ENCODE data around the gene LIN7A.
A peak's percentile ranks its signal among the peaks of the same experiment; 100 is the strongest.

The LIN7A gene

GRCh38 chr12:80937391-80938238 is at the start of gene LIN7A:
TSS of gene LIN7A (minus strand) at chr12:80937934. CDS start at chr12:80937722, 212 bp downstream.
- no peak for DNase-seq

- no peak for DNase-seq
Observed at GRCh38 chr12:80986224-80986623, 48.5 kb upstream of the LIN7A start.

GRCh38 chr12:80979816-80980215 is 42.1 kb upstream of the LIN7A start:
- DNase-seq: no peak

GRCh38 chr12:80979251-80979650 is 41.5 kb upstream of the LIN7A start:
- no peak for DNase-seq

GRCh38 chr12:80977346-80977745 is 39.6 kb upstream of the LIN7A start:
- no peak for DNase-seq

GRCh38 chr12:80968326-80968725 is 30.6 kb upstream of the LIN7A start:
- no peak for DNase-seq

GRCh38 chr12:80967565-80967964 is 29.8 kb upstream of the LIN7A start:
- DNase-seq: no peak

- no peak for DNase-seq
Observed at GRCh38 chr12:80966001-80966400, 28.3 kb upstream of the LIN7A start.

- DNase-seq: no peak
Observed at GRCh38 chr12:80958162-80958561, 20.4 kb upstream of the LIN7A start.

- no peak for DNase-seq
Observed at GRCh38 chr12:80954857-80955520, 17.3 kb upstream of the LIN7A start.

- DNase-seq: no peak
Observed at GRCh38 chr12:80952443-80952842, 14.7 kb upstream of the LIN7A start.

GRCh38 chr12:80946591-80946990 is 8.9 kb upstream of the LIN7A start:
- DNase-seq: no peak

- DNase-seq: no peak
Observed at GRCh38 chr12:80943338-80943737, 5.6 kb upstream of the LIN7A start.

- DNase-seq: no peak
Observed at GRCh38 chr12:80941916-80942315, 4.2 kb upstream of the LIN7A start.

- DNase-seq: no peak
Observed at GRCh38 chr12:80939231-80939950, 1.7 kb upstream of the LIN7A start.

GRCh38 chr12:80938397-80938796 is 663 bp upstream of the LIN7A start:
- DNase-seq: no peak

GRCh38 chr12:80936642-80937390 is 918 bp downstream of the LIN7A start:
- DNase-seq: no peak

GRCh38 chr12:80936353-80936641 is 1.4 kb downstream of the LIN7A start:
- no peak for DNase-seq

- peak; percentile 11 for DNase-seq
Observed at GRCh38 chr12:80935111-80935510, 2.6 kb downstream of the LIN7A start.

- DNase-seq: no peak
Observed at GRCh38 chr12:80925983-80926382, 11.8 kb downstream of the LIN7A start.

- DNase-seq: no peak
Observed at GRCh38 chr12:80925237-80925636, 12.5 kb downstream of the LIN7A start.

GRCh38 chr12:80924437-80924836 is 13.3 kb downstream of the LIN7A start:
- no peak for DNase-seq

- DNase-seq: no peak
Observed at GRCh38 chr12:80920006-80920405, 17.7 kb downstream of the LIN7A start.

Measured in NCI-H446 treated with DMSO at 0.1 percent for 48 hours (cell line).